ENCODE results near the gene HACL1.

Gene HACL1

DNA sequence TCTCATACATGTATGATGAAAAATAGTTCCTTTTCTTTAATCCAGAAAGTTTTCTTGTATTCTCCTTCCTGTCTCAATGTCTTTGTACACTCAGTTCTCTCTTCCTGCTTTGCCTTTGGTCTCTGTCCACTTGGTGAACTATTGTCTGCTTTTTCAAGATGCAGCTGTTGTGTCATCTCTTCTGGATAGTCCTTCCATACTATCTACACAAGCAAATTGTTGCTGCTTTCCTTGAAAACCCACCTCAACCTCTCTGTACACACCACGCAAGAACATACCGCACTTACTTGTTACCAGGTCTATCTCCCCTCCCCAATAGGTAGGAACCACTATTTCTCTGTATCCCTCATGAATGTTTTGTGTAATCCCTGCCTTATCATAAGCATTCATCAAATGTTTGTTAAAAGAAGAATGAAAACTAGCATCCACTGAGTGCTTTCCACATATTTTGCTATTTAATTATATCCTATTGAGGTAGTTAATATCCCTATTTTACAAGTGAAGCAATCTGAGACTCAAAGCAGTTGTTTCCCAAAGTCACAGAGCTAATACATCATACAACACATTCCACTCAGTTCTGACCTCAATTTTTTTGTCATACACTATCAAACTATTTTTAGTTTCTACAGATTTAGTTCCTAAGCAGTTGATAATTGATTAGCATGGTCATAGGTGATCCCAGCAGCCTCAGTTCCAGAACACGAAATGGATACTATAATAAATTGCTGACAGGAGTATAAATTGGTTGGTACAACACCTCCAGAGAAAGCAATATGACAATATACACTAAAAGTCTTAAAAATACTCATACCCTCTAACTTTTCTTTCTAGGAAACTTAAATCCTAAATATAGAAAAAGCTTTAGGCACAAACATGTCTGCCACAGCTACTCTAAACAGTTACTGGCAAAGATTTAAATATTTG is 19.6 kb downstream of the HACL1 start:
- no peak overlapping the region for H2AK5ac ChIP-seq (ENCODE audit: low read length, severe bottlenecking)
- H3K27ac ChIP-seq (ENCODE audit: low read length, poor library complexity, severe bottlenecking): no peak overlapping the region
- H2BK120ac ChIP-seq (ENCODE audit: low read depth, low read length): no peak overlapping the region
- H2BK5ac ChIP-seq (ENCODE audit: low read depth, low read length, poor library complexity, severe bottlenecking): no peak overlapping the region
- DNase-seq: no peak
- H3K9ac ChIP-seq (ENCODE audit: low read length): no peak overlapping the region
- H3K9me3 ChIP-seq (ENCODE audit: control insufficient read depth, low read length): no peaks in the 10 kb centered on the region
- H2BK15ac ChIP-seq (ENCODE audit: low read depth, poor library complexity, severe bottlenecking): no peak overlapping the region
- H3K18ac ChIP-seq (ENCODE audit: low read depth in 1 of 2, low read length in 2 of 2): no peak overlapping the region
- H3K4me1 ChIP-seq (ENCODE audit: control insufficient read depth, insufficient read depth, low read depth, low read length): no peaks in the 10 kb centered on the region
- no peak overlapping the region for H2BK12ac ChIP-seq (ENCODE audit: low read length in 2 of 2)
- H4K8ac ChIP-seq (ENCODE audit: low read length): no peak overlapping the region
- H3K4me2 ChIP-seq (ENCODE audit: low read length, poor library complexity, severe bottlenecking): no peak overlapping the region
- H2AFZ ChIP-seq (ENCODE audit: low read depth, low read length): no peak overlapping the region
- H3K4ac ChIP-seq (ENCODE audit: low read depth in 1 of 2, low read length in 2 of 2): no peak overlapping the region
- no peak overlapping the region for H3K14ac ChIP-seq (ENCODE audit: low read length in 2 of 2)
- no peak overlapping the region for H3K23ac ChIP-seq (ENCODE audit: low read length in 2 of 2)
- H4K91ac ChIP-seq (ENCODE audit: low read length): no peak overlapping the region
- H3K27me3 ChIP-seq (ENCODE audit: control insufficient read depth in 1 of 2, insufficient read depth in 1 of 2, low read length in 2 of 2): no peaks in the 10 kb centered on the region
- peaks cover 14 to 68% of the 10 kb centered on the region in 2 experiments for H3K36me3 ChIP-seq (ENCODE audit: control insufficient read depth in 1 of 2, insufficient read depth in 2 of 2, low read depth in 1 of 2, low read length in 2 of 2)
- WGBS: 100% methylated on average over 2 of the region's 3 CpGs
- peaks cover 8% of the 10 kb centered on the region for H3K79me1 ChIP-seq (replicated peaks; ENCODE audit: low read length, poor library complexity, severe bottlenecking)
- H3K4me3 ChIP-seq (ENCODE audit: insufficient read depth in 1 of 2, low read depth in 1 of 2, low read length in 2 of 2): no peak overlapping the region

DNA sequence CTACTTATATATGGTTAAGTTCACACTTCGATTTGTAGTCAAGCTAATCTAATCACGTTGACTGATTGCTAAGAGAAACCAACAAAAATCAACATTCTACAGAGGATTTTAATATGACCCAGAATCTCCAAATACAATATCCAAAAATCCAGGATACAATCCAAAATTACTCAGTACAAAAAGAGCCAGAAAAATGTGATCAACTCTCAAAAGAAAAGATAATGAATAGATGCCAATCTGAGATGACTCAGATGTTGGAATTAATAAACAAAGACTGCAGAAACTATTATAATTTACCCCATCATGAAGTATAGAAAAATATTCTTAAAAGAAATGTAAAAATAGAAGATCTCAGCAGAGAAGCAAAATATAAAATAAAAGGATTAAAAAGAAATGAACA is 22.3 kb downstream of the HACL1 start:
- Histone ChIP-seq H3K4me1 (ENCODE audit: control insufficient read depth, insufficient read depth, low read depth, low read length) (peaks cover 3% of the 10 kb centered on the region), H3K18ac (ENCODE audit: low read depth in 1 of 2, low read length in 2 of 2) (no peak overlapping the region), H3K4ac (ENCODE audit: low read depth in 1 of 2, low read length in 2 of 2) (no peak overlapping the region), H2BK12ac (ENCODE audit: low read length in 2 of 2) (no peak overlapping the region), H2AFZ (ENCODE audit: low read depth, low read length) (no peak overlapping the region), H3K27me3 (ENCODE audit: control insufficient read depth in 1 of 2, insufficient read depth in 1 of 2, low read length in 2 of 2) (no peaks in the 10 kb centered on the region), H4K8ac (ENCODE audit: low read length) (no peak overlapping the region), H4K91ac (ENCODE audit: low read length) (no peak overlapping the region), H3K4me2 (ENCODE audit: low read length, poor library complexity, severe bottlenecking) (no peak overlapping the region), H2BK120ac (ENCODE audit: low read depth, low read length) (no peak overlapping the region), H3K27ac (ENCODE audit: low read length, poor library complexity, severe bottlenecking) (no peak overlapping the region), H3K79me1 (replicated peaks; ENCODE audit: low read length, poor library complexity, severe bottlenecking) (peaks cover 9% of the 10 kb centered on the region), H3K23ac (ENCODE audit: low read length in 2 of 2) (no peak overlapping the region), H2AK5ac (ENCODE audit: low read length, severe bottlenecking) (no peak overlapping the region), H2BK15ac (ENCODE audit: low read depth, poor library complexity, severe bottlenecking) (no peak overlapping the region), H3K14ac (ENCODE audit: low read length in 2 of 2) (no peak overlapping the region), H3K9me3 (ENCODE audit: control insufficient read depth, low read length) (no peaks in the 10 kb centered on the region), H3K36me3 (ENCODE audit: control insufficient read depth in 1 of 2, insufficient read depth in 2 of 2, low read depth in 1 of 2, low read length in 2 of 2) (peaks cover 22 to 56% of the 10 kb centered on the region in 2 experiments), H2BK5ac (ENCODE audit: low read depth, low read length, poor library complexity, severe bottlenecking) (no peak overlapping the region), H3K9ac (ENCODE audit: low read length) (peak overlapping the region; percentile 51), H3K4me3 (ENCODE audit: insufficient read depth in 1 of 2, low read depth in 1 of 2, low read length in 2 of 2) (peak overlapping the region in 1 of 2 experiments; percentile 52)
- DNase-seq: no peak
- 92% methylated on average over 2 of the region's 2 CpGs for WGBS

DNA sequence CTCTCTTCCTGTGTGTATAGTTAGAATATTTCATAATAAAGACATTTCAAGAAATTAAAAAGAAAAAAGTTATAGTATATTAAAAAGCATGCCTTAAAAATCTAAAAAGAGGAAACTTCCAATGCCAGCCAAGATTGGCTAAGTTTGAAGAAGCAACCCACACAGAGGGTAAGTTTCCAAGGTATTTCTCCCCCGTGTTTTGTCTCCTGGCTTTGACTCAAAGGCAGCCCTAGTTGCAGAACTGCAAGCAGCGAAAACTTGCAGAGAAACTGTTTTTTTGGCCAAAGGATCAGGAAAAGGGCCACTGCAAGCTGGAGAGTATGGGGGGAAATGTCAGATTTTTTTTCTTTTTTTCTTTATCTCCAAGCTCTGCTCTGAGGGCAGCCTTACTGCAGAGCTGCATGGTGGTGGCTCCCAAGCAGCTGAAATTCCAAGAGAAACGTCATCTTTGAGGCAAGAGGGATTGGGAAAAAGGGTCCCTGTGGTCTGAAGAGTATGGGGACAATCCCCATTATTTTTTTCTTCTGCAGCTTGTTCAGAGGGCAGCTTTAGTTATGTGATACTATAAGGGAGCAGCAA is 23.0 kb downstream of the HACL1 start:
- DNase-seq: no peak
- Histone ChIP-seq H3K4me1 (ENCODE audit: control insufficient read depth, insufficient read depth, low read depth, low read length) (peaks cover 3% of the 10 kb centered on the region), H2BK5ac (ENCODE audit: low read depth, low read length, poor library complexity, severe bottlenecking) (no peak overlapping the region), H3K4me2 (ENCODE audit: low read length, poor library complexity, severe bottlenecking) (no peak overlapping the region), H3K4me3 (ENCODE audit: insufficient read depth in 1 of 2, low read depth in 1 of 2, low read length in 2 of 2) (peak overlapping the region in 1 of 2 experiments; percentile 52), H2BK15ac (ENCODE audit: low read depth, poor library complexity, severe bottlenecking) (no peak overlapping the region), H2BK120ac (ENCODE audit: low read depth, low read length) (no peak overlapping the region), H2BK12ac (ENCODE audit: low read length in 2 of 2) (no peak overlapping the region), H3K4ac (ENCODE audit: low read depth in 1 of 2, low read length in 2 of 2) (no peak overlapping the region), H3K79me1 (replicated peaks; ENCODE audit: low read length, poor library complexity, severe bottlenecking) (peaks cover 9% of the 10 kb centered on the region), H3K36me3 (ENCODE audit: control insufficient read depth in 1 of 2, insufficient read depth in 2 of 2, low read depth in 1 of 2, low read length in 2 of 2) (peaks cover 28 to 60% of the 10 kb centered on the region in 2 experiments), H3K9me3 (ENCODE audit: control insufficient read depth, low read length) (no peaks in the 10 kb centered on the region), H3K18ac (ENCODE audit: low read depth in 1 of 2, low read length in 2 of 2) (no peak overlapping the region), H3K27me3 (ENCODE audit: control insufficient read depth in 1 of 2, insufficient read depth in 1 of 2, low read length in 2 of 2) (no peaks in the 10 kb centered on the region), H2AFZ (ENCODE audit: low read depth, low read length) (no peak overlapping the region), H3K23ac (ENCODE audit: low read length in 2 of 2) (no peak overlapping the region), H2AK5ac (ENCODE audit: low read length, severe bottlenecking) (no peak overlapping the region), H4K8ac (ENCODE audit: low read length) (no peak overlapping the region), H3K9ac (ENCODE audit: low read length) (peak overlapping the region; percentile 51), H3K14ac (ENCODE audit: low read length in 2 of 2) (no peak overlapping the region), H4K91ac (ENCODE audit: low read length) (no peak overlapping the region), H3K27ac (ENCODE audit: low read length, poor library complexity, severe bottlenecking) (no peak overlapping the region)
- WGBS: 94% methylated on average over 3 of the region's 3 CpGs

DNA sequence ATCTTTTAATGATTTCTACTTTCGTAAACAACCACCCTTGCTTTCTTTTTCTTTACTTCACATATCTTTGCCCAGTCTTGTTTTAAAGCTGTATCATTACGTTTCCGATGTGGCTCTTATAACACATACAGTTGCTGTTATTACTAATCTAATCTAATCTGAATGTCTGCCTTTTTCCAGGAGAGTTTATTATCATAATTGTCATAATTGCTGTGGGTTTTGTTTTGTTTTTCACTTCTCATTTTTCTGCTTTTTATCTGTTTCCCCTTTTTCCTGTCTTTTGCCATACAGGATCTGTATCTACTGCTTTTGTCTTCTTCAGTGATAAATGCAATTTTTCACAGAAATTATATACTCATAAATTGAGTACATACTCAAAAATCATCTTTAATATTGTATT is 24.9 kb downstream of the HACL1 start:
- H2BK120ac ChIP-seq (ENCODE audit: low read depth, low read length): no peak overlapping the region
- no peak overlapping the region for H3K9ac ChIP-seq (ENCODE audit: low read length)
- WGBS: 97% methylated on average over 2 of the region's 3 CpGs

More for the DNA sequence above, 24.9 kb downstream of the HACL1 start:
- no peaks in the 10 kb centered on the region for H3K9me3 ChIP-seq (ENCODE audit: control insufficient read depth, low read length)
- H3K23ac ChIP-seq (ENCODE audit: low read length in 2 of 2): no peak overlapping the region
- H4K91ac ChIP-seq (ENCODE audit: low read length): no peak overlapping the region
- DNase-seq: no peak
- no peaks in the 10 kb centered on the region for H3K27me3 ChIP-seq (ENCODE audit: control insufficient read depth in 1 of 2, insufficient read depth in 1 of 2, low read length in 2 of 2)
- H3K18ac ChIP-seq (ENCODE audit: low read depth in 1 of 2, low read length in 2 of 2): no peak overlapping the region
- no peak overlapping the region for H3K4ac ChIP-seq (ENCODE audit: low read depth in 1 of 2, low read length in 2 of 2)
- no peak overlapping the region for H4K8ac ChIP-seq (ENCODE audit: low read length)
- no peak overlapping the region for H3K4me2 ChIP-seq (ENCODE audit: low read length, poor library complexity, severe bottlenecking)
- H3K4me3 ChIP-seq (ENCODE audit: insufficient read depth in 1 of 2, low read depth in 1 of 2, low read length in 2 of 2): no peak overlapping the region
- H2BK5ac ChIP-seq (ENCODE audit: low read depth, low read length, poor library complexity, severe bottlenecking): no peak overlapping the region
- H2BK12ac ChIP-seq (ENCODE audit: low read length in 2 of 2): no peak overlapping the region
- no peak overlapping the region for H2BK15ac ChIP-seq (ENCODE audit: low read depth, poor library complexity, severe bottlenecking)
- H3K79me1 ChIP-seq (replicated peaks; ENCODE audit: low read length, poor library complexity, severe bottlenecking): peaks cover 12% of the 10 kb centered on the region
- H3K36me3 ChIP-seq (ENCODE audit: control insufficient read depth in 1 of 2, insufficient read depth in 2 of 2, low read depth in 1 of 2, low read length in 2 of 2): peaks cover 28 to 57% of the 10 kb centered on the region in 2 experiments
- H3K27ac ChIP-seq (ENCODE audit: low read length, poor library complexity, severe bottlenecking): no peak overlapping the region
- peaks cover 3% of the 10 kb centered on the region for H3K4me1 ChIP-seq (ENCODE audit: control insufficient read depth, insufficient read depth, low read depth, low read length)
- no peak overlapping the region for H2AFZ ChIP-seq (ENCODE audit: low read depth, low read length)
- no peak overlapping the region for H3K14ac ChIP-seq (ENCODE audit: low read length in 2 of 2)
- H2AK5ac ChIP-seq (ENCODE audit: low read length, severe bottlenecking): no peak overlapping the region

Measured in mesenchymal stem cell (in vitro differentiated cells and primary cell).